ENCODE results near the gene IL12RB2.

Gene IL12RB2

DNA sequence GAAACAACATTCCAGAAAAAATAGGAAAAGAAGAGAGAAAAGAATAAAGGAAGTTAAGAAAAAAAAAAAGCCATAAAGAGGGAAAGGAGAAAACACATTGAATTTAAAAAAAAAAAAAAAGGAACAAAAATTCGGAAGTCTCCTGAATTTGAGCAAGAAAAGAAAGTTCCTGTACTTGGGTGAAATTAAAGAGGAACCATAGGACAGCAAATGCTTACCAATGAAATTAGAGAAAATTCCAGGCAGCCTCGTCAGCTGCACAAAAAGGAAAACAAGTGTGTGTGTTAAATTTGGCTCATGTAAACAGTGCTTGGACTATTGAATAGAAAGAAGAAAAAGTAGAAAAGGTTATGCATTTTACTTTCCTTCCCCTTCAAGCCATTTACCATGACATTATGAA lies 4.9 kb downstream of the IL12RB2 start:
- DNase-seq (ENCODE audit: low read depth in 2 of 2, low spot score in 1 of 2): no peak

DNA sequence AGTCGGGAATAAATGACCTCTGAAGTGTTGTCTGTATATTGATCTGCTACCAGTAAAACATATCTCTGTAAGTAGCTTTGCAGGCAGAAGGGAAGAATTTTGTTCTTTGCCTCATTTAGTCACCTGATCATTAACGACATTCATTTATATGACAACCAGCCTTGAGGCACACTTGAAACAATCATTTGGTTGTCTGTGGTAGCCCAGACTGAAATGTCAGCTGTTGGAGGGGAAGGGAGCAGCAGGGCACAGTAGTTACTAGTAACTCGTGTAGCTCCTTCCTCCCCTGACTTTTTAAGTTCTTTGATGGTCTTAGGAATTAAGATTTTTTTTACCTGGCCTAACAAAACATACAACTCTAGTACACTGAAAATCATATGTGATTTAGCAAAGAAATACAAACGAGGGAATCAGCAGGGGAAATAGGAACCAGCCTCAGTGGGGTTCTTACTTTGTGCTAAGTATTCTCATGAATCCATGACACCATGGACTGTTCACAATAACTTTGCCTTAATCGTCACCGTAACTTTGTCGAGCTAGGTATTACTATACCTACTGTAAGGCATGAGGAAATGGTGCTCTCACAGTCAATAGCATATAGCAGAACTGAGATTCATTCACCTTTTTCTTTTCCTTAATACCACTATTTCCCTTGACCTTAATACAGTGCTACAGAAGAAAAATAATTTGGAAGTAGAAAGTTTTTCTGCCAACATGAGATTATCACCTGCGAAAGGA lies 6.4 kb downstream of the IL12RB2 start:
- no peak for DNase-seq (ENCODE audit: low read depth in 2 of 2, low spot score in 1 of 2)

DNA sequence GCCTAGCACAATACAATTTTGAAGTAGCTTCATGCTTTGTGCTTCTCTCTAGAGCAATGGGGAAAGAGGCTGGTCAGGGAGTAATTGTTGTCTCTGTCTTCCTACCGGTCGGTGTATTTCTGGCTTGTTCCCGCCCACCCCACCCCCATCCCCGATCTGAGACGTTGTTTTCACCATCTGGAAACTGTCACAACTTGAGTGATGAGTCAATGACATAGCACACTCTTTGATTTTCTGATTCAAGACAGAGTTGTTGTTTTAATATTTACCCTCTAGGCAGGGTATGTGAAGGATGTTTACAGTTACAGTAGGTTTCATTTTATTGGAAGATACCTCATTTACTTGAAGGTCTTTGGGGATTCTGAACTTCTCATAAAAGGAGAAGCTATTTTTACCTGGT lies 7.0 kb downstream of the IL12RB2 start:
- no peak for DNase-seq (ENCODE audit: low read depth in 2 of 2, low spot score in 1 of 2)

DNA sequence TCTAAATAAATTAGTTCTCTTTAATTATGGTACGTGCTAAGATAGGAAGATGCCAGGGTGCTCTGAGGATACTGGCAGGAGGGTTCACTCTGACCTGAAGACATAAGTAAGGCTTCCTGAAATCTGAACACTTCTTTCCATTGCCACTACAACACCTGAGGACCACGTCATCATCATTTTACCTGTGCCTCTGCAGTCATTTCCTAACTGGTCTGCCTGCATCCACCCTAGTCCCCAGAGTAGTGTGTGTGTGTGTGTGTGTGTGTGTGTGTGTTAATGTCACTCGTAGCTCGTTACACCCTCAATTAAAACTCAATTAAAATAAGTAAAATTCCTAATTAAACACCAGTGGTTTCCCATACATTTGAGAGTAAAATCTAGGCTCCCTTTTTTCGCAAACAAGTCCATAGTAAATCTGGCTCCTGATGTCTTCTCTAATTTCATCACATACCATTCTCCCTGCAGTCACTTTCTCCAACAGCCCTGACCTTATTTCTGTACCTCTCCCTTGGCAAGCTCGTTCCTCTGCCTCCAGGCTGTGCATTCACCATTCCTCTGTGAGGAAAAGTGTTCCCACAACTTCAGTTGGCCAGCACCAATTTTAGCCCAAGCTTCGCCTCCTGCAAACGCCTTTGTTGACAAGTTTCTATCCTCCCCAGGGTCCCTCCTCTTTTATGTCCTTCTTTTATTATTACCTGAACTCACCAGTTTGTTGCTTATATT lies 8.7 kb downstream of the IL12RB2 start:
- no peak for DNase-seq (ENCODE audit: low read depth in 2 of 2, low spot score in 1 of 2)

DNA sequence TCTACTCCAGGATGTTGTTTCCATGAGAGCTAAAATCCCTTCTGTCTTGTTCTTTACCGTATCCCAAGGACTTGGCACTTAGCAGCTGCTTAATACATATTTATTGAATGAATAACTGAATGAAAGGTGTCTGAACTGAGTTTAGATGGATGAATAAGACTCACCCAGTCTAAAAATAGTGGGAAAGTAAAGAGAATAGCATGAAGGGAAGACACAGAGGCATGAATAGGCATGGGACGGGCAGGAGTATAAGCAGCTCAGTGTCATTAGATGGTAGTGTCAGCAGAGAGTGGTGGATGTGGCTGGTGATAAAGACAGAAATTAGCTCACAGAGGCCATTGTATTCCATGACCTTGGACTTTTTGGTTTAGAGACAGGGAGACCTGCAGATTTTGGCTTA lies 9.2 kb downstream of the IL12RB2 start:
- DNase-seq (ENCODE audit: low read depth in 2 of 2, low spot score in 1 of 2): no peak

DNA sequence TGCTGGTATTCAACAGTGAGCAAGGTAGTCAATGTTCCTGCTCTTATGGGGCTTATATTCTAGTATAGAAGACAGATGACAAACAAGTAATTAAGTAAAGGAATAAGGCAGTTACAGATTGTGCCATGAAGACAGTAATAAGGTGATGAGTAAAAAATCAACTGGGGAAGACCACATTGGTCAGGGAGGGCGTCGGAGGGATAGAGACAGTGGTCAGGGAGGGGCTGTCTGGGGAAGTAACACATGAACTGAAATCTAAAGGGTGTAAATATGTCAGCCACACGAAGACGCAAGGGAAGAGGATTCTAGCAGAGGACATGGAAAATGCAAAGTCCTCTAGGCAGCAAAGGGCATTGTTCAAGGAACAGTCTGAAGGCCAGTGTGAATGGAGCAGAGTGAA lies 10.1 kb downstream of the IL12RB2 start:
- DNase-seq (ENCODE audit: low read depth in 2 of 2, low spot score in 1 of 2): no peak

DNA sequence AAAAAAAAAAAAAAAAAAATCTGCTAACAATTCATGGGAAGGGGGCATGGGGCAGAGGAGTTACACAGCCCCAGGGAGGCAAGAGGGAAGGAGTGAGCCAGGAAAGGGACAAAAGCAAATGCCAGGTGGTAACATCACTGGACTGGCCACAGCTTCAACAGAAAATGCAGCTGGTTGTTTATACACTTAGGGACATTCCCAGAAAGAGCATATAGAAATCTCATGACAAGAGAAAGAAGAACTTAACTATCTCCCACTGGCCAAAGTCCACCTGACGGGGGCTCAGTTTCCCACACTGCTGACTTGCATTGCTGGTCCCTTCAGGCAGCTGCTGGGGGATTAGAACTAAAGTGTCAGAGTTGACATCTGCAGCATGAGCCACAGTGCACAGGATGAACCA lies 14.8 kb downstream of the IL12RB2 start:
- no peak for DNase-seq (ENCODE audit: low read depth in 2 of 2, low spot score in 1 of 2)

DNA sequence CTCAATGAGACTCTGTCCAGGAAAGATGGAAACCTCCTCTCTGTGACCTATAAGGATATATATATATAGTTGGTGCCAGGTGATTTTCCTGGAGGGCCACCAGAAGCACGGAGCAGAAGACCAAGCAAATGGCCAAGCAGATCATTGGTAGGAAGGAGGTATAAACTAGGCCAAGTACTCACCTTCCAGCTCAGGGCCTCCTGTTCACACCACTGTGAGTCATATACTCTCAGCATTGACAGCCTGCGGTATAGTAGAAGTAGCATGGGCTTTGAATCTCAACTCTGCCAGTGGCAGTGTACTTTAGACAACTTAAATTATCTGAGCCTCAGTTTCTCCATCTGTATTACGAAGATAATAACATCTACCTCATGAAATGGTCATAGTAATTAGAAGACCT lies 15.4 kb downstream of the IL12RB2 start:
- no peak for DNase-seq (ENCODE audit: low read depth in 2 of 2, low spot score in 1 of 2)

DNA sequence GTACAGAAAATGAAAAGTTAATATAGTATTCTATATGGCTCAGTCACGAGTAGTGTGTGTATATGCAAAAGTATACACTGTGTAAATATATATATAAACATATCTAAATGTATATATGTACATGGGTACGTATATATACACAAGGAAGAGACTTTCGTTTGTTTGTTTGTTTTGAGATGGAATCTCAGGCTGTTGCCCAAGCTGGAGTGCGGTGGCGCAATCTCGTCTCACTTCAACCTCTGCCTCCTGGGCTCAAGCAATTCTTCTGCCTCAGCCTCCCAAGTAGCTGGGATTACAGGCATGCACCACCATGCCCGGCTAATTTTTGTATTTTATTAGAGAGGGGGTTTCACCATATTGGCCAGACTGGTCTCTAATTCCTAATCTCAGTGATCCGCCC lies 16.4 kb downstream of the IL12RB2 start:
- DNase-seq (ENCODE audit: low read depth in 2 of 2, low spot score in 1 of 2): no peak

DNA sequence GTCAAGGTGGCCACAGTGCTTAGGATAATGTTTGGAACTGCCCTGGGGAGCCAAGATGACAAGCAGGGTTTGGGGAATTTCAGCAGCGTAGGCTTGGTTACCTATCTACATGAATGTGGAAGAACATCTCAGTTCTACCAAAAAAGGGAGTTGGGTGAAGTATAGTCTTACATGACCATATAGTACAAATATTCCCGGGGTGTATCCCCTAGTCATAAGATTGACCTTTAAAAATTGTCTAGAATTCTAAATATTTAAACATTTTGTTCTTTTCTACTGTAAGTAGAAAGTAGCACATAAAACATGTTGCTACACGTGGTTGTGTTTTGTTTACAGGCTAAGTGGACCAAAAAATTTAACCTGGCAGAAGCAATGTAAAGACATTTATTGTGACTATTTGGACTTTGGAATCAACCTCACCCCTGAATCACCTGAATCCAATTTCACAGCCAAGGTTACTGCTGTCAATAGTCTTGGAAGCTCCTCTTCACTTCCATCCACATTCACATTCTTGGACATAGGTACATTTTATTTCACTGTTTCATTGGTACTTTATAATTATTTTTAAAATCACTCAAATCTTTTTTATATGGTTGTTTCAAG lies 20.3 kb downstream of the IL12RB2 start:
- no peak for DNase-seq (ENCODE audit: low read depth in 2 of 2, low spot score in 1 of 2)

DNA sequence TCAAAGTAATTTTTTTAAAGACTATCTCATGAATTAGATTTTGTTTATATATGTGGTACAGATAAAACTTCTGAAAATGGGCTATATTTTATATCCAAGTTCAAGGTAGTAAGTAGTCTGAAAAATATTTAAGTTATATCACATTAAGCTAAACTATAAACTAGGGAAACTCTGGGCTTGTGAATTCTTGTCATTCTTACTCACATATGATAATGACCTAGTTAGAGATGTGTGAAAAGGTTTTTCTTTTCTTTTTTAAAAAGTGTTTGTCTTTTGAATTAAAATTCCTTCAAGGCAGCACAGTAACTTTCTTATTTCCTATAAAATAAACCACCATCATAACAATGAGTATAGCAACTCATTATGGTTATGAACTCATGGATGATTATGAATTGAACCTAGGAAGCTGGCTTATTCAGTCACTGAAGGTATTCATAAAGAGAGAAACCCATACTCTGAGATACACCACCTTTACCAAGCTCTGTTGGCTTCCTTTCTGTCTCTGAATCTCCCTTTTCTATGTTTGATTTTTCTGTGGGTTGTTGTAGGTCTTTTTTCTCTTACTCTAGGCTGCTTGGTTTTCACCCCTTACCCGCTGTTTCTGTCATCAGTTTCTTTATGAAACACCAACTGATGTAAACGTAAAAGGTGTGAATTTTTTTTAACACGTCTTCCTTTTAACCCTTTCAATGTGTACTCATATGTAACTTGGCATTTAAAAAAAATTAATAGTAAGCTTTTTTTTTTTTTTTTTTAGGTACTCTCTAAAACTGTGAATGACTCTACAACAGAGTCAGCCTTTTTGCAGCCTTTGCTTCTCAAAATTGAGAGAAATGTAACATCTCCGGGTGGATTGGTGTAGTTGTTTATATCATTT lies 25.2 kb downstream of the IL12RB2 start:
- no peak for DNase-seq (ENCODE audit: low read depth in 2 of 2, low spot score in 1 of 2)

DNA sequence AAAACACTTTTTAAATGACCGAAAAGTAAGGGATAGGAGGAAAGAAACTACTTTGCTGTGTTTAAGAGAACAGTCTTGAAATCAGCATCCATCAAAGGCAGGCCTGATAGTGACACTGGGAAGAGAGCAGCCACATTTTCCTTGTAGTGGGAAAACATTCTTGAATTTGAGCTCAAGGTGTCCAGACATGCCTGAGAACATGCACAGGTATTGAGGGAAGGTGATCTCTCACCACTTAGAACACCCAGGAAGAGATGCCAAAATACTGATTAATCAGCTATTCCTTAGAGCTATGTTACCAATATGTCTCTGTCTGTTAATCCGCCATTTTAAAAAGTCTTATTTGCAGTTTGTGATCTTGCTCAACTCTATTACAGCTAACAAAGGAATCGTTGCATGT lies 25.9 kb downstream of the IL12RB2 start:
- no peak for DNase-seq (ENCODE audit: low read depth in 2 of 2, low spot score in 1 of 2)

DNA sequence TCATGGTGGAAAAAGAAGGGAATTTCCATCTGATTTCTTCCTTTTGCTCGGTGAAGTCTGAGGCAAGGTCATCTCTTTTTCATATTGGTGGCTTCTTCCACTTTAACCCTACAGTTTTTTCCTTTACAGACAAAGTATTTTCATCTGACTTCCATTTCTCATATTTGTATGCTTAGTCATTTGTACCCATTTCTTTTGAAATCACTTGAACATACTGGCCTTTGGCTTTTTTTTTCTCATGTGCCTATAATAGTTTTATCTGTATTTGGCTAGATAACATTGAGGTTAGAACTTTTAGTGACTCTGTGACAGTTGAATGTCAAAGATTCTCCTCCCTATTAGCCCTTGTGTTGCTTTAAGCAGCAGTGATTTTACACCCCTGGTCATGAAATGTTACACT lies 27.7 kb downstream of the IL12RB2 start:
- DNase-seq (ENCODE audit: low read depth in 2 of 2, low spot score in 1 of 2): no peak

DNA sequence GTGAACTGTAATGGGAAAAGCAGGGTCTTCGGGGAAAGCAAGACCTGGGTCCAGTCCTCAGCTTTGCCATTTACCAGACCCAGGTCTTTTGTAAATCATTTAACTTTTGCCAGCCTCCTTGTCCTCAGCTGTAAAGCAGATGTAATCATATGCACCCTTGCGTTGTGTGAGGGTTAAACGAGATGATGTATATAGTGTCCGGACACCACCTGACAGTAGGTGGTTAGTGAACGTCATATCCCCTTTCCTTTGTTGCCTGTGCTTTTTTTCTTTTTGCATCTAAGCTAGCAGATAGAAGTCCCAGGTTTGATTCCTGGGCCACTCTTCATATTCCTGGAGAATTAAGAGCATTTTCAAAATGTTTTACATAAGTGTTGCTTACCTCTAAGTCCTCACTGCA lies 28.5 kb downstream of the IL12RB2 start:
- DNase-seq (ENCODE audit: low read depth in 2 of 2, low spot score in 1 of 2): no peak

DNA sequence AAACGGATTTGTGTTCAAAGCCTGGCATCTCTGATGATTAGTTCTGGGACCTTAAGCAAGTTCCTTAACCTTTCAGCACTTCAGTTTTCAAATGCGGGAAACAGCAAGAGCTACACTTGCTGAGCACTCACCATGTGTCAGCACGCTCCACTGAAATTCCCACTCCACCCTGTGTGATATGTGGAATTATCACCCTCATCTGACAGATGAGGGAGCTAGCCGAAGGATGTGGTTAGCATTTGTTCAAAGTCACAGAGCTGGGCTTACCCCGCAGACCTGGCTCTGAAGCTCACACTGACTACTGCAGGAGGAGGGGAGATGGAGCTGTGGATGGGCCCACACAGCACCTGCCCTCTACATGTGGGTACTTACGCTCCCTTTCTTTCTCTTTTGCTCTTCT lies 29.1 kb downstream of the IL12RB2 start:
- no peak for DNase-seq (ENCODE audit: low read depth in 2 of 2, low spot score in 1 of 2)

DNA sequence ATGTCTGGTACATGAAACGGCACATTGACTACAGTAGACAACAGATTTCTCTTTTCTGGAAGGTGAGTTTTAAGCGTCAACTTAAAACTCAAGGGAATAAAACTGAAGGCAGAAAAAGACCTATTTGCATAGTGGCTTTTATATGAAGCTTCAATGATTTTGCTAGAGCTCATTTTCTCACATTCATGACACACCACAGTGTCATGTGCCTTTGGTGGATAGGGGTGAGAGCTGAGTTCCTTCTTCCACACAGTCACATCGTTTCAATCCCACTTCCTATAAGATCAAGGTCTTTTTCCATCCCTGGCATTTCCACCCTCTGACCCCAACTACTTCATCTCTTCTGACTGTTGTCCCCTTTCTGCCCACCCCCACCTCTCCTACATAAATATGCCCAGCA lies 31.0 kb downstream of the IL12RB2 start:
- no peak for DNase-seq (ENCODE audit: low read depth in 2 of 2, low spot score in 1 of 2)

DNA sequence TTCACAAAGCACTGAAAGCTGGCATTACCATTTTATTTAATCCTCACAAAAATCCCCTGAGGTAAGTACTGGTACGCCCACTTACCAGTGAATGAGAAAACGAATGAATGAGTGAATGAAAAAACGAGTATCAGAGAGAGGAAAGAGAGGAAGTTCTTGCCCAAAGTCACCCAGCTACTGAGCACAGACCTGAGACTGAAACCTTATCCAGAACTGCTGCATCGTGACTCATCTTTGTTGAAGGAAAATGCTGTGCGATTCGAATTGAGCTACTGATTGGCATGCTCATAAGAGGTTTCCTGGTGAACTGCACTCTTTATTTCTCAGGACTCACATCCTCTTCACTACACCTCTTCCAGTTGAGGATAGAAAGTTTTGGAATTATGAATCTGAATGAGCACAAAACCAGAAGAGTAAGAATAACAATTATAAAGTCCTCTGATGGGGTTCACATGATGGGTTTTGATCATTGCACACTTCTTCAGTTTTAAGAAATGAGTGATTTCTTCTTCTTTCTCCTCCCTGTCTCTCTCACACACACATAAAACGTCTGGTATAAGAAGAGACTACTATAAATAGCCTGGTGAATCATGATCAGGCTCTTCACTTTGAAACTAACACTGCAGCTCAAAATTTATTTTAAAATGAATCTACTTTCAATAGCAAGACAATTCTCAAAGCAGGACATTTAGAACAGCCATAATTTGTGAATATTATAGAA lies 32.1 kb downstream of the IL12RB2 start:
- DNase-seq (ENCODE audit: low read depth in 2 of 2, low spot score in 1 of 2): no peak

DNA sequence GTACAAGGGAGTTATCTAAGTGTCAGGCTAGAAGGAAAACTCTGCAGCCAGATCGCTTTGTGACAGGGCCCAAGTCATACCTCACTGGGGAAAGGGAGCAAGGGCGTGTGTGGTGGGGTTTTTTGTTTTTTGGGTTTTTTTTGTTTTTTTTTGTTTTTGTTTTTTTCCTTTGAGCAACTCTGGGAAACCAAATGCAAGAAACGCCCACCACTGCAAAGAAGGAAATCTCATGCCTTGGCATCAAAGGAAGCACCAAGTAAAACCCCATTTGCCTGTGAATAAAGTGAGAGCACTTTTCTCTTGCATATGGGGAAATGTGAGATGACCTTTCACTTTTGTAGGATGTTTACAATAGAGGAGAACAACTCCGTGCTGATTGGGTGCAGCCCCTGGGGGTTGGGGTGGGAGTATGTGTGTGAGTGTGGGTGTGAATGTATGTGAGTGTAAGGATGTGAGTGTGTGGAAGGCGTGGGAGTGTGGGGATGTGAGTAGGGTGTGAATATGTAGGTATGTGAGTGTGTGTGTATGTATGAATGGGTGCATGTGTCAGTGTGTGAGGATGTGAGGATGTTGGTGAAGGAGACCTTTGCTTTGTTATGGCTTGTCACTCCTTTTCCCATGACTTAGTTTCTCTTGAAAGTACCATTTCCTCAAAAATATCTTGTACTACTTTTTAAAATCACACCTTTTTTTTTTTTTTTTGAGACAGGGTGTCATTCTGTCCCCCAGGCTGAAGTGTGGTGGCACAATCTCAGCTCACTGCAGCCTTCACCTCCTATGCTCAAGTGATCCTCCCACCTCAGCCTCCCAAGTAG lies 34.6 kb downstream of the IL12RB2 start:
- no peak for DNase-seq (ENCODE audit: low read depth in 2 of 2, low spot score in 1 of 2)

DNA sequence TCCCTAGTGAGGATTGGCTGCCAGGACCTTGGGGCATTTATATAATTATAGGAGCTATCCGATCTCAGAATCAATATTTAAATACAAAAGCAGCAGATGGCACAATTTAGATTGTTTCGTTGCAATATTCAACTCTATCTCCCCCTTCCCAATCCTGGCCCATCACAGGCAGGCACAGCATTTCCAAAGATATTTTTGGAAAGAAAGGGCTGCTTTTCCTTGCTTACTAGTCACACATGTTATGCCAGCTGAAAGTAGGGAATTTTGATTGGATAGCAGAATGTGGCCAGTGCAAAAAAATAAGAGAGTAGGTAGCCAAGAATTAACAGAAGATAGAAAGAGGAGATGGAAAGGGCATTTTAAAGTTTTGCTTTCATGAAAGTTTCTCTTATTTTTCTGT lies 37.9 kb downstream of the IL12RB2 start:
- DNase-seq (ENCODE audit: low read depth in 2 of 2, low spot score in 1 of 2): no peak

DNA sequence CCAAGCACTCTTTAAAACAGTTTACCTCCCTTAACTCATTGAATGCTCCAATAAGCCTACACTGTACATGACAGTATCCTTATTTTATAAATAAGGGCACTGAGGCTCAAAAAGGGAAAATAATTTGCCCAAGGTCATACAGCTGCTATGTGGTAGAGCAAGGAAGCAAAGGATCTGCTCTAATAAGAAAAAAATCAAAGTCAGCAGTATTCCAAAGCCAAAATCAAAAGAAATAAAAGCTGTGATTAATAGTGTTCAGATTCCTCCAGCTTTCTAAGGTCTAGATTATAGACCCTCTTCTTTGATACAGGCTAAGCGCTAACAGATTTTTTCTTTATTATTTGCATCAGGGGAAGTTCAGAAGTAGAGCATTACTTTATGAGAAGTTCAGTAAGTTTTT lies 39.3 kb downstream of the IL12RB2 start:
- no peak for DNase-seq (ENCODE audit: low read depth in 2 of 2, low spot score in 1 of 2)

Measured in stimulated activated CD8-positive, alpha-beta memory T cell treated with anti-CD3 and anti-CD28 coated beads, Interleukin-4, amount 100 ng/mL, for 1 hour (primary cell).